Liver (tissue), 9 donors: ENCODE measurements around the gene BACH2. TPM values are rescaled to one million over a fixed set of nuclear protein-coding genes. Genes with fewer than 3 reads are reported as not detected.

ENCODE experiments used
- DNase-seq: peaks from one replicate; pipeline ENCODE4 v3.0.0-alpha.2; 2017; ENCODE audit warnings: low spot score
- H3K27ac ChIP-seq, 2 donors: one replicate each; pipeline ENCODE4 v1.7.0; 2013; ENCODE audit warnings: inconsistent platforms in 2 of 2, low read length in 2 of 2, control low read depth in 1 of 2, low read depth in 1 of 2, mild to moderate bottlenecking in 1 of 2
- H3K27me3 ChIP-seq, 4 donors: one replicate each; pipeline versions ENCODE4 v1.6.1 to v1.7.0; 2013; ENCODE audit warnings: low read length in 3 of 4, inconsistent platforms in 1 of 4, mild to moderate bottlenecking in 1 of 4, moderate library complexity in 1 of 4; ENCODE audit not compliant: control insufficient read depth in 4 of 4, insufficient read depth in 4 of 4
- H3K36me3 ChIP-seq, 4 donors: one replicate each; pipeline versions ENCODE4 v1.6.1 to v1.7.0; 2013; ENCODE audit warnings: low read length in 3 of 4, mild to moderate bottlenecking in 3 of 4, low read depth in 1 of 4, moderate library complexity in 1 of 4; ENCODE audit not compliant: control insufficient read depth in 4 of 4, insufficient read depth in 3 of 4
- H3K4me1 ChIP-seq, 4 donors: one replicate each; pipeline versions ENCODE4 v1.6.1 to v1.7.0; 2013; ENCODE audit warnings: low read length in 3 of 4, mild to moderate bottlenecking in 3 of 4, moderate library complexity in 1 of 4; ENCODE audit not compliant: control insufficient read depth in 4 of 4, insufficient read depth in 4 of 4
- H3K4me3 ChIP-seq, 3 donors: one replicate each; pipeline versions ENCODE4 v1.6.1 to v1.7.0; 2013; ENCODE audit warnings: low read length in 3 of 3, control low read depth in 1 of 3, low read depth in 1 of 3, mild to moderate bottlenecking in 1 of 3
- H3K9ac ChIP-seq, 2 donors: one replicate each; pipeline ENCODE4 v1.7.0; 2013; ENCODE audit warnings: low read length in 2 of 2, mild to moderate bottlenecking in 2 of 2, moderate library complexity in 2 of 2, control low read depth in 1 of 2, low read depth in 1 of 2
- H3K9me3 ChIP-seq, 4 donors: one replicate each; pipeline versions ENCODE4 v1.6.1 to v1.7.0; 2013; ENCODE audit warnings: low read length in 3 of 4; ENCODE audit not compliant: control insufficient read depth in 4 of 4
- ATF3 ChIP-seq: IDR thresholded peaks from 2 replicates; pipeline ENCODE4 v1.6.1; 2016; ENCODE audit warnings: antibody characterized with exemption
- FOXA2 ChIP-seq: IDR thresholded peaks from 2 replicates; pipeline ENCODE4 v1.6.1; 2016; ENCODE audit warnings: antibody characterized with exemption
- GABPA ChIP-seq, 2 donors: IDR thresholded peaks in 1 of 2; conservative IDR thresholded peaks in 1 of 2; 2 replicates each; pipeline ENCODE4 v1.6.1; 2016; ENCODE audit warnings: antibody characterized with exemption in 2 of 2, mild to moderate bottlenecking in 1 of 2, moderate library complexity in 1 of 2
- HNF4G ChIP-seq: IDR thresholded peaks from 2 replicates; pipeline ENCODE4 v1.6.1; 2016; ENCODE audit warnings: antibody characterized with exemption
- JUND ChIP-seq, 2 donors: IDR thresholded peaks; 2 replicates each; pipeline ENCODE4 v1.6.1; 2016; ENCODE audit warnings: antibody characterized with exemption in 2 of 2
- MAX ChIP-seq: IDR thresholded peaks from 2 replicates; pipeline ENCODE4 v1.6.1; 2016; ENCODE audit warnings: antibody characterized with exemption
- NR2F2 ChIP-seq: IDR thresholded peaks from 2 replicates; pipeline ENCODE4 v1.6.1; 2016; ENCODE audit warnings: antibody characterized with exemption
- SP1 ChIP-seq: IDR thresholded peaks from 2 replicates; pipeline ENCODE4 v1.6.1; 2018; ENCODE audit warnings: antibody characterized with exemption, mild to moderate bottlenecking
- TAF1 ChIP-seq: conservative IDR thresholded peaks from 2 replicates; pipeline ENCODE4 v1.6.1; 2016; ENCODE audit warnings: antibody characterized with exemption, mild to moderate bottlenecking
- ZBTB33 ChIP-seq: IDR thresholded peaks from 2 replicates; pipeline ENCODE4 v1.6.1; 2016; ENCODE audit warnings: antibody characterized with exemption
- WGBS: extraction: QIAGEN DNeasy Blood & Tissue Kit; methylation state at CpG from one replicate; pipeline ENCODE4 v1.1.7; 2013; 5-methylcytosine and 5-hydroxymethylcytosine counted together
- polyA plus RNA-seq, 2 donors: library from polyadenylated mRNA; stranded (reverse) in 1 of 2; unstranded in 1 of 2; fragments of 200-250 nt in 1 of 2; fragments of >200 nt in 1 of 2; fragmentation: Nextera tagmentation in 1 of 2; extraction: Ambion mirVana in 1 of 2; gene quantifications; one replicate each; pipeline versions ENCODE4 v1.2.1 to v1.2.3, GENCODE V29; 2013 to 2015
- total RNA-seq, 2 donors: library from RNA; depleted of rRNA; stranded (reverse); fragments of >200 nt; gene quantifications; one replicate each; pipeline ENCODE4 v1.2.3, GENCODE V29; 2014
- donor health status: healthy.
- donor health status: healthy.
- donor health status: healthy.
- donor health status: healthy.
- donor health status: healthy.

The BACH2 gene
- total and polyA plus RNA-seq, 4 donors = 1.9 to 3.7 (median 1.9) TPM

- TF ChIP-seq ATF3 = no peak
- no peak for TF ChIP-seq FOXA2
- TF ChIP-seq ZBTB33 = no peak
- TF ChIP-seq TAF1 = no peak
- no peak for TF ChIP-seq MAX
- TF ChIP-seq HNF4G = no peak
- Histone ChIP-seq H3K27ac (no peak overlapping the region), H3K4me3 (no peak overlapping the region), H3K9ac (no peak overlapping the region), H3K9me3 (no peaks in the 10 kb centered on the region), H3K27me3 (no peaks in the 10 kb centered on the region), H3K36me3 (no peaks in the 10 kb centered on the region), H3K4me1 (no peaks in the 10 kb centered on the region)
- whole genome bisulfite sequencing = 89% methylated on average over 11 of the region's 11 CpGs
- DNase-seq = no peak
Observed at GRCh38 chr6:90079560-90080490, 216.8 kb downstream of the BACH2 start.

GRCh38 chr6:90078513-90079289 is 217.9 kb downstream of the BACH2 start:
- H3K9ac ChIP-seq = no peak overlapping the region
- no peaks in the 10 kb centered on the region for H3K36me3 ChIP-seq
- TF ChIP-seq GABPA (IDR thresholded peaks at IDR 0.05 in 1 of 2, conservative IDR thresholded peaks at IDR 0.05 in 1 of 2) = no peak
- 87% methylated on average over 10 of the region's 10 CpGs for WGBS
- no peaks in the 10 kb centered on the region for H3K27me3 ChIP-seq
- no peaks in the 10 kb centered on the region for H3K9me3 ChIP-seq
- no peak for DNase-seq
- H3K4me1 ChIP-seq = no peaks in the 10 kb centered on the region
- no peak overlapping the region for H3K4me3 ChIP-seq
- H3K27ac ChIP-seq = no peak overlapping the region

- Histone ChIP-seq H3K4me1 (no peaks in the 10 kb centered on the region), H3K9ac (no peak overlapping the region), H3K27ac (no peak overlapping the region), H3K4me3 (no peak overlapping the region), H3K36me3 (no peaks in the 10 kb centered on the region), H3K27me3 (no peaks in the 10 kb centered on the region), H3K9me3 (no peaks in the 10 kb centered on the region)
- WGBS = 95% methylated on average over 17 of the region's 17 CpGs
- TF ChIP-seq ZBTB33 (no peak), NR2F2 (no peak), TAF1 (no peak), SP1 (no peak), GABPA (IDR thresholded peaks at IDR 0.05 in 1 of 2, conservative IDR thresholded peaks at IDR 0.05 in 1 of 2) (no peak), JUND (IDR thresholded peaks at IDR 0.05) (no peak)
- no peak for DNase-seq
Observed at GRCh38 chr6:90076511-90077415, 219.9 kb downstream of the BACH2 start.
